Measurements from ENCODE around the gene C20orf144. TPM values are rescaled to one million over a fixed set of nuclear protein-coding genes. Genes with fewer than 3 reads are reported as not detected.
A peak's percentile ranks its signal among the peaks of the same experiment; 100 is the strongest.

Gene C20orf144
- total RNA-seq, 1 donor from 2014 or later, result not detected

GRCh38 chr20:33660685-33661058, 1.5 kb upstream of the C20orf144 start:
- peaks cover 33 to 36% of the 10 kb centered on the region in 2 donors for H3K36me3 ChIP-seq
- no peak for DNase-seq (ENCODE audit: low spot score in 2 of 2)
- intact Hi-C loops (cut with DNase I), result no loop called here
- no peak overlapping the region for H3K4me3 ChIP-seq
- H3K27ac ChIP-seq, result no peak overlapping the region
- peaks cover 5 to 14% of the 10 kb centered on the region in 2 donors for H3K4me1 ChIP-seq
- H3K27me3 ChIP-seq, result no peaks in the 10 kb centered on the region
- H3K9me3 ChIP-seq, result no peaks in the 10 kb centered on the region
- TF ChIP-seq, protein P1, sequence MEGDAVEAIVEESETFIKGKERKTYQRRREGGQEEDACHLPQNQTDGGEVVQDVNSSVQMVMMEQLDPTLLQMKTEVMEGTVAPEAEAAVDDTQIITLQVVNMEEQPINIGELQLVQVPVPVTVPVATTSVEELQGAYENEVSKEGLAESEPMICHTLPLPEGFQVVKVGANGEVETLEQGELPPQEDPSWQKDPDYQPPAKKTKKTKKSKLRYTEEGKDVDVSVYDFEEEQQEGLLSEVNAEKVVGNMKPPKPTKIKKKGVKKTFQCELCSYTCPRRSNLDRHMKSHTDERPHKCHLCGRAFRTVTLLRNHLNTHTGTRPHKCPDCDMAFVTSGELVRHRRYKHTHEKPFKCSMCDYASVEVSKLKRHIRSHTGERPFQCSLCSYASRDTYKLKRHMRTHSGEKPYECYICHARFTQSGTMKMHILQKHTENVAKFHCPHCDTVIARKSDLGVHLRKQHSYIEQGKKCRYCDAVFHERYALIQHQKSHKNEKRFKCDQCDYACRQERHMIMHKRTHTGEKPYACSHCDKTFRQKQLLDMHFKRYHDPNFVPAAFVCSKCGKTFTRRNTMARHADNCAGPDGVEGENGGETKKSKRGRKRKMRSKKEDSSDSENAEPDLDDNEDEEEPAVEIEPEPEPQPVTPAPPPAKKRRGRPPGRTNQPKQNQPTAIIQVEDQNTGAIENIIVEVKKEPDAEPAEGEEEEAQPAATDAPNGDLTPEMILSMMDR (IDR thresholded peaks at IDR 0.05), result no peak

- Histone ChIP-seq H3K27ac (peak overlapping the region; percentile 96), H3K4me1 (peaks cover 9 to 26% of the 10 kb centered on the region in 2 donors), H3K27me3 (no peaks in the 10 kb centered on the region), H3K9me3 (no peaks in the 10 kb centered on the region), H3K36me3 (peaks cover 17 to 18% of the 10 kb centered on the region in 2 donors), H3K4me3 (peak overlapping the region; percentile 81 to 89)
- TF ChIP-seq, protein P1 (IDR thresholded peaks at IDR 0.05), result no peak
- DNase-seq (ENCODE audit: low spot score in 2 of 2), result peak in 1 of 2 donors; percentile 89
- intact Hi-C loops (cut with DNase I), result no loop called here
Observed at GRCh38 chr20:33663161-33664084, 1.3 kb downstream of the C20orf144 start.

DNA sequence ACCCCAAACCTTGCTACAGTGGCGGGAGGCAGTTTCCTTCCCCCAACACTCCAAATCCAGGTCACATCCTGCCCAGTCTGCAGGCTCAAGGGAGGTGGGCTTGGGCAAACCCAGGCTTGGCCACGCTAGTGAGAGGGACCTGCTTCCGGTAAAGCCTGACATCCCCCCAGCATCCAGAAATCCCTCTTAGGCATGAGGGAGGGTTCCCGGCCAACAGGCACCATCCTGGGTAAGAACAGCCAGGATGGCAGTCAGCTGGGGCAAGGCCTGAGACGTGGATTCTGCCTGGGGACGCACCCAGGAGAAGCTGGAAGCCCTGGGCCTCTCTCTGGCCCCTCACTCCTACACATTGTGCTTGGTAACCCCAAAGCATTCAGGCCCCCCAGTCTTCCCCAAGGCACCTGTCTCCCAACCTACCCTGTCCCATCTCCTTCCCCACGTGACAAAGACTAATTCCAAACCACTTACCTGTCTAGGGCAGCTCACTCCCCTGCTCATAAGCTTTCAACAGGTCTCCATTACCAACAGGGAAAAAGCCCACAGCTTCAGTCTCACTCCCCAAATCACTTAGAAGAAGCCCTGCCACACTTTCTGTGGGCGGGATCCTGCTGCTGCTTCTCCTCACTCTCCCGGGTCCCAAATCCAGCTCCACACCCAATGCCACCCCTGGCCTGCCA, 2.1 kb downstream of the C20orf144 start:
- TF ChIP-seq, protein P1 (IDR thresholded peaks at IDR 0.05), result no peak
- Histone ChIP-seq H3K27me3 (no peaks in the 10 kb centered on the region), H3K4me1 (peaks cover 9 to 26% of the 10 kb centered on the region in 2 donors), H3K36me3 (peaks cover 9 to 12% of the 10 kb centered on the region in 2 donors), H3K9me3 (no peaks in the 10 kb centered on the region), H3K4me3 (peak overlapping the region; percentile 81 to 89), H3K27ac (peak overlapping the region; percentile 96)
- intact Hi-C loops (cut with DNase I), result no loop called here
- peak in 1 of 2 donors; percentile 64 for DNase-seq (ENCODE audit: low spot score in 2 of 2)

DNA sequence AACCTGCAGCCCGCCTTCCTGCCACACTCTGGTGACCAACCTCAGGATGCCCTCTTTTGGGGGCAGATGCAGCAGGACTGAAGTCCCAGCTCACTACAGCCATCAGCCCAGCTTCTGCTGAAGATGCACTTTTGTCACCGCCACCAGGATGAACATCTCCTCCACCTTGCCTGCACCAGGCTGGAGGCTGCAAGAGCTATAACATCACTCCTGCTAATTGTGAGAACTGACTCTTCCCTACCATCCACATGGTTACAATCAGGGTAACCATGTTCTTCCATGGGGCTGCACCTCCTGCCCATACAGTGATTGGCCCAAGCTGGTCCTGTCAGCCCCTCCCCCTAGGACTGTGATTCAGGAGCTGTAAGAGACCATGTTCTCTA, 2.6 kb downstream of the C20orf144 start:
- peaks cover 4 to 6% of the 10 kb centered on the region in 2 donors for H3K36me3 ChIP-seq
- no peaks in the 10 kb centered on the region for H3K9me3 ChIP-seq
- DNase-seq (ENCODE audit: low spot score in 2 of 2), result peak in 1 of 2 donors; percentile 59
- intact Hi-C loops (cut with DNase I), result loop anchor here (5.0 kb wide), 3 partner anchors 207 to 328 kb away; partner anchors contain the start of genes RALY and SNTA1
- no peaks in the 10 kb centered on the region for H3K27me3 ChIP-seq
- peaks cover 9 to 26% of the 10 kb centered on the region in 2 donors for H3K4me1 ChIP-seq
- TF ChIP-seq, protein P1 (IDR thresholded peaks at IDR 0.05), result no peak
- H3K4me3 ChIP-seq, result no peak overlapping the region
- peak overlapping the region; percentile 96 for H3K27ac ChIP-seq

DNA sequence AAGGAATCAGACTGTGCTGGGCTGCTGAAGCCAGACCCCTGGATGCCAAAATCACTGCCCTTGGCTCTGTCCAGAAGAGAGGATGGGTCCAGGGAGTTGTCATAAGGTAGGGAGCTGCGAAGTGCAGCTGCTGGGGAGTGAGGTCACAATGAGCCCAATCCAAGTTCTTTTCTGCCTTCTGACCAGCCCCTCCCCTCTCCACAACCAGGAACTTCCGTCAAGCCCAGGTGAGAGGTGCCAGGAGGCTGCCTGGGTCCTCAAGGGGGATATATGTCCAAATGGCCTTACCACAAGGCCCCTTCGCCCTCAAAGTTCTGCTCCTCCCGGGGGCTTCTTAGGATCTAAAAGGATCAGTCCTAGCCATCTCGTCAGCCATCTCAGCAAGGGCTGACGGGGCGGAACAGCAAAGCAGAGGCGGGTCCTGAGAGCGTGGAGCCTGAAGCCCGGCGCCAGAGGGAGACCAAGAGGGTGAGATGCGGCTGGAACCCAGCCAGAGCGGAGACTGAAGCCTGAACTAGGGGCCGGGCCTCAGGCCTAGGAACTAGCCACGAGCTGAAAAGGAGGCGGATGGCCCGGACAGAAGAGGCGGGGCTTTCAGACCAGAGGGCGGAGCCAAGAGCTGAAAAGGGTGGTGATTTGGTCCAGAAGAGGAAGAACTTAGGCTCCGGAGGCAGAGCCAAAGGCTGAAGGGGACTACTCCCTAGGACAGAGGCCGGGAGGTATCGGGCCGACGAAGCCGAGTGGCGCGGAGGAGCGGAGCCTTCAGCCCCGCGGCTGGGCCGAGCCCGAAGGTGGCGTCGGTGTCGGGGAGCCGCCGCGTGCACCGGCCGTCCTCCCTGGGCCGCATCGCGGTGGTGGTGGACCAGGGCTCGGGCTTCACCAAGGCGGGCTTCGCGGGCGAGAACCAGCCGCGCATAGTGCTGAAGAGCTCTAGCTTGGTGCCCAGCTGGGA, 4.4 kb downstream of the C20orf144 start, which contains the start of gene ACTL10:
ACTL10 (plus strand) TSS at position 651 of the 952 bp plus-strand sequence. CDS start 555 bp downstream, outside the sequence.
- no peaks in the 10 kb centered on the region for H3K36me3 ChIP-seq
- H3K4me3 ChIP-seq, result peak within 1 kb of the TSS; percentile 65 to 70
- TF ChIP-seq, protein P1 (IDR thresholded peaks at IDR 0.05), result peak in 2 of 3 experiments; percentile 43 to 44
- intact Hi-C loops (cut with DNase I), result loop anchor here (2.0 to 5.0 kb wide), 4 partner anchors 64 to 326 kb away; partner anchors contain the start of genes RALY, SNTA1 and ZNF341
- peak; percentile 95 to 99 for DNase-seq (ENCODE audit: low spot score in 2 of 2)
- peaks cover 9 to 40% of the 10 kb centered on the region in 2 donors for H3K4me1 ChIP-seq
- no peaks in the 10 kb centered on the region for H3K9me3 ChIP-seq
- H3K27me3 ChIP-seq, result no peaks in the 10 kb centered on the region
- H3K27ac ChIP-seq, result peak within 1 kb of the TSS; percentile 88 to 93
